SKM-1 treated with dmso at 0.1 percent for 144 hours (cell line): ENCODE data around the gene GABRD.

ENCODE experiments used
- DNase-seq: peaks from one replicate; lab custom pipeline; 2025; ENCODE audit not compliant: unreplicated experiment; lab: John Stamatoyannopoulos, UW

GABRD gene

GRCh38 chr1:2038229-2038628, 19.1 kb downstream of the GABRD start:
- no peak for DNase-seq

- no peak for DNase-seq
These were observed 20.1 kb downstream of the GABRD start for GRCh38 chr1:2039251-2039650.

GRCh38 chr1:2041305-2041704, 22.2 kb downstream of the GABRD start:
- DNase-seq: no peak

GRCh38 chr1:2041887-2042286, 22.7 kb downstream of the GABRD start:
- DNase-seq: no peak

GRCh38 chr1:2042830-2043773, 24.0 kb downstream of the GABRD start:
- no peak for DNase-seq

GRCh38 chr1:2043886-2044285, 24.7 kb downstream of the GABRD start:
- DNase-seq: no peak

GRCh38 chr1:2044510-2045319, 25.6 kb downstream of the GABRD start:
- peak; percentile 29 for DNase-seq

- no peak for DNase-seq
These were observed 26.5 kb downstream of the GABRD start for GRCh38 chr1:2045468-2046173.

GRCh38 chr1:2046174-2046917, 27.2 kb downstream of the GABRD start:
- DNase-seq: peak; percentile 15

- no peak for DNase-seq
These were observed 28.0 kb downstream of the GABRD start for GRCh38 chr1:2046953-2047748.

GRCh38 chr1:2047749-2048729, 28.9 kb downstream of the GABRD start:
- DNase-seq: no peak

- peak; percentile 16 for DNase-seq
These were observed 30.1 kb downstream of the GABRD start for GRCh38 chr1:2049225-2049717.

GRCh38 chr1:2049718-2050431, 30.7 kb downstream of the GABRD start, which contains the start of gene PRKCZ:
Gene PRKCZ (plus strand): TSS chr1:2050411. CDS start chr1:2050631, 220 bp downstream.
- peak; percentile 73 for DNase-seq

- DNase-seq: no peak
These were observed 31.3 kb downstream of the GABRD start for GRCh38 chr1:2050461-2050792.

- DNase-seq: no peak
These were observed 31.9 kb downstream of the GABRD start for GRCh38 chr1:2050793-2051682.

- no peak for DNase-seq
These were observed 33.0 kb downstream of the GABRD start for GRCh38 chr1:2052054-2052679.
